GM11168 (cell line): ENCODE measurements around the gene SLC13A2.
"Not testable (repeated sequence)": the region's sequence is repeated elsewhere in the genome, so short reads cannot be mapped to it uniquely, and the experiment has no call there.

ENCODE experiments used
- in situ Hi-C: fragments of 300-500 bp; cut with MboI; formaldehyde crosslinking; loops from one replicate; pipeline ENCODE4 v1.12.0; 2022; ENCODE audit warnings: low sequenced_read_pairs; ENCODE audit not compliant: unreplicated experiment

SLC13A2 gene

GRCh38 chr17:28473542-28473941 lies at the start of gene SLC13A2:
Gene SLC13A2, plus strand, starts transcription at chr17:28473644. Its CDS starts 69 bp downstream, at chr17:28473713.
- in situ Hi-C loops, result no loop called here

- in situ Hi-C loops, result no loop called here
These were observed 48.2 kb upstream of the SLC13A2 start for GRCh38 chr17:28425206-28425605.

GRCh38 chr17:28426081-28426519 lies 47.3 kb upstream of the SLC13A2 start:
- in situ Hi-C loops, result no loop called here

GRCh38 chr17:28427371-28427770 lies 46.1 kb upstream of the SLC13A2 start:
- in situ Hi-C loops, result no loop called here

- in situ Hi-C loops, result not testable (repeated sequence)
These were observed 45.5 kb upstream of the SLC13A2 start for GRCh38 chr17:28427982-28428381.

GRCh38 chr17:28433721-28434120 lies 39.7 kb upstream of the SLC13A2 start:
- in situ Hi-C loops, result no loop called here

GRCh38 chr17:28434326-28434725 lies 39.1 kb upstream of the SLC13A2 start:
- in situ Hi-C loops, result not testable (repeated sequence)

GRCh38 chr17:28443901-28444638 lies 29.4 kb upstream of the SLC13A2 start:
- in situ Hi-C loops, result no loop called here

GRCh38 chr17:28446716-28447395 lies 26.6 kb upstream of the SLC13A2 start:
- in situ Hi-C loops, result no loop called here

- in situ Hi-C loops, result no loop called here
These were observed 26.1 kb upstream of the SLC13A2 start for GRCh38 chr17:28447396-28447760.

- in situ Hi-C loops, result no loop called here
These were observed 23.6 kb upstream of the SLC13A2 start for GRCh38 chr17:28449859-28450258.

- in situ Hi-C loops, result no loop called here
These were observed 15.6 kb upstream of the SLC13A2 start for GRCh38 chr17:28457890-28458289.

- in situ Hi-C loops, result not testable (repeated sequence)
These were observed 14.6 kb upstream of the SLC13A2 start for GRCh38 chr17:28458881-28459280.

- in situ Hi-C loops, result no loop called here
These were observed 12.5 kb upstream of the SLC13A2 start for GRCh38 chr17:28460901-28461300.

GRCh38 chr17:28466001-28466400 lies 7.4 kb upstream of the SLC13A2 start:
- in situ Hi-C loops, result no loop called here

- in situ Hi-C loops, result no loop called here
These were observed 6.9 kb upstream of the SLC13A2 start for GRCh38 chr17:28466521-28467048.

GRCh38 chr17:28467456-28468025 lies 5.9 kb upstream of the SLC13A2 start:
- in situ Hi-C loops, result no loop called here

GRCh38 chr17:28468033-28468735 lies 5.3 kb upstream of the SLC13A2 start:
- in situ Hi-C loops, result not testable (repeated sequence)

GRCh38 chr17:28468781-28469180 lies 4.7 kb upstream of the SLC13A2 start:
- in situ Hi-C loops, result no loop called here

- in situ Hi-C loops, result no loop called here
These were observed 4.1 kb upstream of the SLC13A2 start for GRCh38 chr17:28469376-28469775.
